ENCODE measurements around the gene TMSB4X.

Gene TMSB4X

GRCh38 chrX:12970691-12971202 is 4.2 kb upstream of the TMSB4X start:
- no peak for DNase-seq (ENCODE audit: extremely low spot score)
- ChIA-PET POLR2A (no interaction called here), CTCF (interaction anchor here (0.8 to 3.3 kb wide), 6 partner anchors 15 to 517 kb away, joined by 3 to 11 read pairs (median 6); no protein-coding TSS in a partner anchor)
- TF ChIP-seq CTCF (IDR thresholded peaks at IDR 0.05; ENCODE audit: control extremely low read depth, extremely low read depth, low read depth, missing control alignments), result no peak

- no peak for TF ChIP-seq CTCF (IDR thresholded peaks at IDR 0.05; ENCODE audit: control extremely low read depth, extremely low read depth, low read depth, missing control alignments)
- ChIA-PET POLR2A (no interaction called here), CTCF (interaction anchor here (1.1 to 3.3 kb wide), 5 partner anchors 16 to 83 kb away, joined by 3 to 11 read pairs (median 8); no protein-coding TSS in a partner anchor)
- DNase-seq (ENCODE audit: extremely low spot score), result peak; percentile 14
Observed at GRCh38 chrX:12971282-12972003, 3.5 kb upstream of the TMSB4X start.

- ChIA-PET CTCF (interaction anchor here (1.0 to 3.3 kb wide), 3 partner anchors 16 to 516 kb away, joined by 3 to 11 read pairs (median 3); no protein-coding TSS in a partner anchor), POLR2A (no interaction called here)
- TF ChIP-seq CTCF (IDR thresholded peaks at IDR 0.05; ENCODE audit: control extremely low read depth, extremely low read depth, low read depth, missing control alignments), result no peak
- no peak for DNase-seq (ENCODE audit: extremely low spot score)
Observed at GRCh38 chrX:12972243-12972642, 2.7 kb upstream of the TMSB4X start.

- ChIA-PET CTCF (interaction anchor here (1.0 to 5.6 kb wide), 5 partner anchors 17 to 516 kb away, joined by 3 to 28 read pairs (median 11); no protein-coding TSS in a partner anchor), POLR2A (no interaction called here)
- no peak for TF ChIP-seq CTCF (IDR thresholded peaks at IDR 0.05; ENCODE audit: control extremely low read depth, extremely low read depth, low read depth, missing control alignments)
- DNase-seq (ENCODE audit: extremely low spot score), result no peak
Observed at GRCh38 chrX:12972878-12973560, 1.9 kb upstream of the TMSB4X start.

- CTCF ChIA-PET, result interaction anchor here (1.0 to 5.6 kb wide), 3 partner anchors 24 to 119 kb away, joined by 3 to 28 read pairs (median 11); no protein-coding TSS in a partner anchor
- POLR2A ChIA-PET, result interaction anchor here (2.7 to 5.5 kb wide), 2 partner anchors 16 to 24 kb away, joined by 8 to 35 read pairs; no protein-coding TSS in a partner anchor
- DNase-seq (ENCODE audit: extremely low spot score), result peak; percentile 14
- no peak for TF ChIP-seq CTCF (IDR thresholded peaks at IDR 0.05; ENCODE audit: control extremely low read depth, extremely low read depth, low read depth, missing control alignments)
Observed at GRCh38 chrX:12973561-12974304, 1.2 kb upstream of the TMSB4X start.

Measured in GM10248 (cell line).